Measurements from ENCODE around the gene SLC6A4. TPM values are rescaled to one million over a fixed set of nuclear protein-coding genes. Genes with fewer than 3 reads are reported as not detected.
"Not testable (repeated sequence)": the region's sequence is repeated elsewhere in the genome, so short reads cannot be mapped to it uniquely, and the experiment has no call there.

The SLC6A4 gene
- total RNA-seq, 2 donors from 2014 or later, result 0.38 to 1.8 TPM

GRCh38 chr17:30232015-30232823 lies 3.3 kb downstream of the SLC6A4 start:
- H3K9me3 Mint-ChIP-seq, result no peaks in the 10 kb centered on the region
- no peak overlapping the region for H3K27ac Mint-ChIP-seq
- 85 to 87% methylated on average over 8 to 10 of the region's 10 CpGs for WGBS, 2 experiments (ENCODE audit: insufficient coverage in 1 of 2, insufficient read length in 1 of 2)
- peak; percentile 53 for DNase-seq
- peaks cover 55% of the 10 kb centered on the region for H3K27me3 ChIP-seq (ENCODE audit: control insufficient read depth, insufficient read depth, low read length, poor library complexity, severe bottlenecking)
- H3K36me3 ChIP-seq (ENCODE audit: control insufficient read depth, insufficient read depth, low read length), result no peaks in the 10 kb centered on the region
- H3K27me3 Mint-ChIP-seq (ENCODE audit: insufficient read depth), result peaks cover 66% of the 10 kb centered on the region
- H3K4me1 Mint-ChIP-seq, result peaks cover 15% of the 10 kb centered on the region
- no peaks in the 10 kb centered on the region for H3K4me1 ChIP-seq (ENCODE audit: control insufficient read depth, insufficient read depth, low read length)
- no peaks in the 10 kb centered on the region for H3K36me3 Mint-ChIP-seq (ENCODE audit: low read depth)
- H3K4me3 Mint-ChIP-seq, result no peak overlapping the region
- no peak overlapping the region for H3K27ac ChIP-seq (ENCODE audit: low read depth, low read length)
- H3K9me3 ChIP-seq (ENCODE audit: control insufficient read depth, low read length), result no peaks in the 10 kb centered on the region
- no peak overlapping the region for H3K4me3 ChIP-seq (ENCODE audit: low read length)
- H3K9ac ChIP-seq (ENCODE audit: extremely low read depth, low read length, poor library complexity, severe bottlenecking), result no peak overlapping the region
- TF ChIP-seq CTCF (conservative IDR thresholded peaks at IDR 0.05), result no peak

DNA sequence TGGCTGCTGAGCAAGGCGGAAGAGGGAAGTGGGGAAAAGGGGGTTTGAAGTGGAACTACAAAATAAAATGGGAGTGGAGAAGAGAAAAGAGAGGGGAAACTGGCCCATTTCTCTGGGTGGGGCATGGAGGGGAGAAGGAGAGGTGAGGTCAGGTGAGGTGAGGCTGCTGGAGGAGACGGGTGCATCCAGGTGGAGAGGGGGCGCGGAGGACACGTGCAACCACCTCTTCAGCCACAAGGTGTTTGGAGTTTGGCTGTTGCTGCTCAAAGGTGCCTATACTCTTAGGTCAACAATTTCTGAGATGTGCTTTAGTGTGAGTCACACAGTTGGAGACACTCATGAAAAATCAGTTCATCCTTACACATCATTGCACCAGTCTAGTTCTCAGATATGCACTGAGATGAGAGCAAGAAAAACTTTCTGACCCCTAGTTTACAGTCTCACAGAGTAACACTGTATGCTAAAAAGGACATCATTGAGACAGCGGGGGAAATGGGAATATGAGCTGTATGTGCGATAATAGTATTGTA lies 4.8 kb downstream of the SLC6A4 start:
- no peak overlapping the region for H3K4me3 ChIP-seq (ENCODE audit: low read length)
- no peak overlapping the region for H3K27ac Mint-ChIP-seq
- H3K9me3 Mint-ChIP-seq, result no peaks in the 10 kb centered on the region
- H3K4me3 Mint-ChIP-seq, result no peak overlapping the region
- no peaks in the 10 kb centered on the region for H3K4me1 ChIP-seq (ENCODE audit: control insufficient read depth, insufficient read depth, low read length)
- WGBS, 2 experiments (ENCODE audit: insufficient coverage in 1 of 2, insufficient read length in 1 of 2), result 92 to 96% methylated on average over 4 to 7 of the region's 7 CpGs
- H3K27me3 Mint-ChIP-seq (ENCODE audit: insufficient read depth), result peaks cover 55% of the 10 kb centered on the region
- no peaks in the 10 kb centered on the region for H3K36me3 Mint-ChIP-seq (ENCODE audit: low read depth)
- DNase-seq, result peak; percentile 54
- H3K36me3 ChIP-seq (ENCODE audit: control insufficient read depth, insufficient read depth, low read length), result no peaks in the 10 kb centered on the region
- peaks cover 41% of the 10 kb centered on the region for H3K27me3 ChIP-seq (ENCODE audit: control insufficient read depth, insufficient read depth, low read length, poor library complexity, severe bottlenecking)
- peak; percentile 27 for TF ChIP-seq CTCF (conservative IDR thresholded peaks at IDR 0.05)
- H3K9ac ChIP-seq (ENCODE audit: extremely low read depth, low read length, poor library complexity, severe bottlenecking), result no peak overlapping the region
- H3K27ac ChIP-seq (ENCODE audit: low read depth, low read length), result no peak overlapping the region
- H3K4me1 Mint-ChIP-seq, result peaks cover 15% of the 10 kb centered on the region
- no peaks in the 10 kb centered on the region for H3K9me3 ChIP-seq (ENCODE audit: control insufficient read depth, low read length)

GRCh38 chr17:30230009-30230408 lies 5.5 kb downstream of the SLC6A4 start:
- H3K36me3 Mint-ChIP-seq (ENCODE audit: low read depth); H3K4me1 ChIP-seq (ENCODE audit: control insufficient read depth, insufficient read depth, low read length); H3K4me3 Mint-ChIP-seq; H3K27ac ChIP-seq (ENCODE audit: low read depth, low read length); H3K36me3 ChIP-seq (ENCODE audit: control insufficient read depth, insufficient read depth, low read length); DNase-seq; H3K9me3 Mint-ChIP-seq; H3K9me3 ChIP-seq (ENCODE audit: control insufficient read depth, low read length); H3K27ac Mint-ChIP-seq; H3K9ac ChIP-seq (ENCODE audit: extremely low read depth, low read length, poor library complexity, severe bottlenecking); H3K4me3 ChIP-seq (ENCODE audit: low read length): not testable (repeated sequence)
- Mint-ChIP-seq H3K4me1 (peaks cover 15% of the 10 kb centered on the region), H3K27me3 (ENCODE audit: insufficient read depth) (peaks cover 50% of the 10 kb centered on the region)
- H3K27me3 ChIP-seq (ENCODE audit: control insufficient read depth, insufficient read depth, low read length, poor library complexity, severe bottlenecking), result peaks cover 35% of the 10 kb centered on the region
- WGBS, 2 experiments (ENCODE audit: insufficient coverage in 1 of 2, insufficient read length in 1 of 2), result 100% methylated on average over 1 of the region's 1 CpG; no CpG with 5 or more reads in 1 of the 2 experiments

Measured in endodermal cell (in vitro differentiated cells).